ENCODE measurements around the gene CTIF.

DNA sequence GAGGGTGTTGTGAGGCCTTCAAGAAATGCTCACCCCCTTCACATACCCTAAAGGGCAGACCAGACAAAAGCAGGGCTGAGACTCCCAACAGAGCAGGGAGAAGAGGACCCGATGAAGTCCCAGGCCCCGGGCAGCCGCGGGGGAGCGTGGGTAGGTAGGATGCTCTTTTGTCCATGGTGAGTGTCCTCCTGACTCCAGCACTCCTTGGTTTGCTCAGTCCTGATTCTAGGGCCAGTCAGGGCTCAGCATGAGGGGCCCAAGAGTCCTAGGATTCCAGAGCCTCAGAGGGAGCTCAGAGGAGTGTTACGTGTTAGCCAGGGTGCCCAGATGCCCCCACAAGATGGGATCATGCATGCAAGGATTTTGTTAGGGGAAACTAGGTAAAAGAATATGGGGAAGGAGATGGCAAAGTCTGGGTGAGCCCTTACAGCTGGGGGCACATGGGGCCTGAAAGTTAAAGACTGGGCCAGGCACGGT, 347.1 kb downstream of the CTIF start:
- TF ChIP-seq POLR2A (IDR thresholded peaks at IDR 0.05; ENCODE audit: low read depth, low read length) (no peak), TAF1 (IDR thresholded peaks at IDR 0.05; ENCODE audit: low read depth, low read length) (no peak), POLR2AphosphoS5 (IDR thresholded peaks at IDR 0.05; ENCODE audit: low read depth, low read length) (no peak), SPI1 (IDR thresholded peaks at IDR 0.05; ENCODE audit: low read depth, low read length) (no peak)

Data from GM12891 (cell line).